Duodenal mucosa (tissue), 2 donors: ENCODE results near the gene SIGLEC12.
A peak's percentile ranks its signal among the peaks of the same experiment; 100 is the strongest.

Experiments used
- H3K27ac ChIP-seq: one replicate; pipeline ENCODE4 v1.7.0; 2013; ENCODE audit warnings: low read depth, low read length
- H3K27me3 ChIP-seq, 2 donors: one replicate each; pipeline ENCODE4 v1.7.0; 2013; ENCODE audit warnings: low read length in 2 of 2, control low read depth in 1 of 2; ENCODE audit not compliant: insufficient read depth in 2 of 2, control insufficient read depth in 1 of 2
- H3K36me3 ChIP-seq, 2 donors: one replicate each; pipeline ENCODE4 v1.7.0; 2013; ENCODE audit warnings: low read length in 2 of 2, control low read depth in 1 of 2; ENCODE audit not compliant: insufficient read depth in 2 of 2, control insufficient read depth in 1 of 2
- H3K4me1 ChIP-seq, 2 donors: one replicate each; pipeline ENCODE4 v1.7.0; 2013; ENCODE audit warnings: low read length in 2 of 2, control low read depth in 1 of 2; ENCODE audit not compliant: insufficient read depth in 2 of 2, control insufficient read depth in 1 of 2
- H3K4me3 ChIP-seq, 2 donors: one replicate each; pipeline ENCODE4 v1.7.0; 2013; ENCODE audit warnings: low read length in 2 of 2, low read depth in 1 of 2
- H3K9ac ChIP-seq, 2 donors: one replicate each; pipeline ENCODE4 v1.7.0; 2013; ENCODE audit warnings: low read length in 2 of 2, low read depth in 1 of 2
- H3K9me3 ChIP-seq, 2 donors: one replicate each; pipeline ENCODE4 v1.7.0; 2013; ENCODE audit warnings: low read length in 2 of 2, control low read depth in 1 of 2; ENCODE audit not compliant: control insufficient read depth in 1 of 2

The SIGLEC12 gene

DNA sequence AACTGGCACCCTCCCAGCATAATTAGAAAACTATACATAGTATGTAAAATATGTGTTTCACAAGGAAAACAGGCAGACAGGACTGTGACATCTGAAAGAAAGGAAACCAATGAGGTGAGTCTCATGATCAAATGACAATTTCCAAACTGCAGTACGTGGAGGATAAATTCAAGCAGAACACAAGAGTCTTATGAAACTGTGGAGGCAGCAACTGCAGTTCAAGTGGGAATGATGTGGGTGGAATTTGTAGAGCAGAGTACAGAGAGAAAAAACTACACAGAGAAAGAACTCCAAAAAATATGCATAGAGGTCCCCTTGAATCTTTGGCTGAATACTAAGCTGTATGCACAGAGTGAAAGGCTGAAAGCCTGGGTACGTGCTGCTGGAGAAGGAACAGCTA is 20.2 kb upstream of the SIGLEC12 start:
- Histone ChIP-seq H3K27me3 (peaks cover 0 to 3% of the 10 kb centered on the region in 2 donors), H3K27ac (no peak overlapping the region), H3K9ac (no peak overlapping the region), H3K4me1 (no peaks in the 10 kb centered on the region), H3K36me3 (no peaks in the 10 kb centered on the region), H3K4me3 (no peak overlapping the region), H3K9me3 (no peaks in the 10 kb centered on the region)

DNA sequence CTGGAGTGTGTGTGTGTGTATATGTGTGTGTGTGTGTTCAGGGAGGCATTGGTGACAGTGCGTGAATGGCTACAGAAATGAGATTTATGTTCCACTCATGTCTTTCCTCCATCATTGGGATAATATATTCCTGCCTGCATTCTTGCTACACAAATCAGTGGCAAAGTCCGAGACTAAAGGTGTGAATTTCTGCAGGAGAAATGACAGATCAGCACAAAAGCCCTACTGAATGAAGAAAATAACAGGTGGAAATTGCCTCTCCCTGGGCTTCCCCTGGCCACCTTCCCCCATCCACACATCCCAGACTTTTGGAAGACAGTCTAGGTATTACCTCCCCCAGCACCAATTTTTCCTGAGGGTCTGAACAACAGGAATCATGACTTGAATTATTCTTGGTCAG is 19.8 kb upstream of the SIGLEC12 start:
- H3K27me3 ChIP-seq, result peaks cover 0 to 3% of the 10 kb centered on the region in 2 donors
- no peak overlapping the region for H3K4me3 ChIP-seq
- no peaks in the 10 kb centered on the region for H3K36me3 ChIP-seq
- H3K9ac ChIP-seq, result no peak overlapping the region
- no peaks in the 10 kb centered on the region for H3K4me1 ChIP-seq
- H3K9me3 ChIP-seq, result no peaks in the 10 kb centered on the region
- H3K27ac ChIP-seq, result no peak overlapping the region

GRCh38 chr19:51520728-51521127 is 19.1 kb upstream of the SIGLEC12 start:
- Histone ChIP-seq H3K27me3 (peaks cover 0 to 3% of the 10 kb centered on the region in 2 donors), H3K27ac (no peak overlapping the region), H3K4me1 (no peaks in the 10 kb centered on the region), H3K9ac (no peak overlapping the region), H3K36me3 (no peaks in the 10 kb centered on the region), H3K4me3 (no peak overlapping the region), H3K9me3 (no peaks in the 10 kb centered on the region)

GRCh38 chr19:51514866-51515481 is 13.4 kb upstream of the SIGLEC12 start:
- Histone ChIP-seq H3K9ac (no peak overlapping the region), H3K36me3 (no peaks in the 10 kb centered on the region)

DNA sequence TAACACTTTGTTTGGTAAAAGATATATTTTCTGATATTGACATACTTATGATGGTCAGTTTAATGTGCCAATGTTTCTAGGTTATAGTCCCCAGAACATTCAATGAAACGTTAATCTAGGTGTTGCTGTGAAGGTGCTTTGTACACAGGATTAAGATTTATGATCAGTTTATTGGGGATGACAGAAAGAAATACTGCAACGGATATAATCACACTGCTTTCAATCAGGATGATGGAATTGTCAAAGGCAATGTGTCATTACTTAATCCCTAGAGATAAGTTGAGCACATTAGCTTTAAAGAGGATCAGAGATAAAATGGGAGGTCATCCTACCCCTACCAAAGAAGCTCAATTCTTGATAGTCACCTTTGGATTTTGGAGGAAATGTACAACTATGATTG is 12.4 kb upstream of the SIGLEC12 start:
- no peak overlapping the region for H3K4me3 ChIP-seq
- H3K9ac ChIP-seq, result no peak overlapping the region
- no peak overlapping the region for H3K27ac ChIP-seq
- H3K9me3 ChIP-seq, result no peaks in the 10 kb centered on the region
- no peaks in the 10 kb centered on the region for H3K36me3 ChIP-seq
- H3K4me1 ChIP-seq, result no peaks in the 10 kb centered on the region
- H3K27me3 ChIP-seq, result no peaks in the 10 kb centered on the region

More at GRCh38 chr19:51514866-51515481, 13.4 kb upstream of the SIGLEC12 start:
- H3K9me3 ChIP-seq, result no peaks in the 10 kb centered on the region
- H3K4me3 ChIP-seq, result no peak overlapping the region
- no peaks in the 10 kb centered on the region for H3K27me3 ChIP-seq
- H3K4me1 ChIP-seq, result no peaks in the 10 kb centered on the region
- no peak overlapping the region for H3K27ac ChIP-seq

DNA sequence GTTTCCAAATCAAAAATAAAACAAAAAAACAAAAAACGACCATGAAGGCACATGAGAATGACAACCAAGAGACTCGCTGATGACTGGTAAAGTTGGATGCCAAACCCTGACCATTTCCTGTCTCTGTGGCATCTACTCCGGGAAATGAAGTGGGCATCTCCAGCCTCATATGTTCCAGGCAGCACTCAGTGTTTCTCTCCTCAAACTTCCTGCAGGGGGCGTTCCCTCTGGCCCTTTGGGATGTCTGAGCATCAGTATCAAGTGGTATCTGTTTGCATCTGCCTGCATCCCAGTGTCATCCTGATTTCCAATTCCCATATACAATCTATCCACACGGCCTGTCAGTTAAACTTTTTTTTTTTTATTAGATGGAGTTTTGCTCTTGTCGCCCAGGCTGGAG is 9.8 kb upstream of the SIGLEC12 start:
- Histone ChIP-seq H3K36me3 (no peaks in the 10 kb centered on the region), H3K4me1 (peaks cover 13% of the 10 kb centered on the region in 2 donors), H3K27ac (no peak overlapping the region), H3K9me3 (no peaks in the 10 kb centered on the region), H3K4me3 (no peak overlapping the region), H3K9ac (no peak overlapping the region), H3K27me3 (no peaks in the 10 kb centered on the region)

DNA sequence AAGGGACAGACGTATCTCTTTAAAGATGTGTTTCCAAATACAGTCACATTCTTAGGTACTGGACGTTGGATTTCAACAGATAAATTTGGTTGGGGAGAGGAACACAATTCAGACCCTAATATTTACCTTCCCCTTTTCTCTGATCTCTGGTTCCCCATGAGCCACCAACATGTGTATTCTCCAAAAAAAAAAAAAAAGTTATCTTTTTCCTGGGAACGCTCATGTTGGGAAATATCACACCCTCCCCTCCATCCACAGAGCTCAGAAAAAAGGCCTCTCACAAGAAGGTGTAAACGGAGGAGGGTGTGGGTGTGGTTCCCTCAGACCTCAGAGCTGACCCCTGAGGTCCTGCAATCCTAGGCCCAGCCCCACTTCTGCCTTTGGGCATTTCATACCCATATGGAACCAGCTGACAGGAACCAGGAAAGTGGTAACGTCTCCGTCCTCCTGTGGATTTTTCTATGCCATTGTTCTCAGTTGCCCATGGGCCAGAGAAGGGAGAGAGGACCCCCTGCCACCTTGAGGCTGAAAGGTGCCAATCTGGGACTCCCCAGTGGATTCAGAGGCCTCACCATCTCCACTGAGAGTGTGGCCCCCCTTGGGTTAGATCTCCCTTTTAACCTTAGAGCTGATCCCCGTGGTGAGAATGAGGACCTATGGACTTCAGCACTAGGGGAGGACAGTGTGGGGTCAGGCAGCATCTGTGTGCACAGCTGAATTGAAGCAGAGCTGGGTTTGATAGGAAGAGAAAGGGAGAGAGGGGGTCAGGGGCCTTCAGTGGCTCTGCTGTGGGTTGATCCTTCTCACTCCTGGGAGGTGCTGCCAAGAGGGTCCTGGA is 8.4 kb upstream of the SIGLEC12 start:
- Histone ChIP-seq H3K4me1 (peaks cover 16 to 19% of the 10 kb centered on the region in 2 donors), H3K27ac (no peak overlapping the region), H3K9me3 (no peaks in the 10 kb centered on the region), H3K36me3 (no peaks in the 10 kb centered on the region), H3K9ac (no peak overlapping the region), H3K4me3 (no peak overlapping the region), H3K27me3 (no peaks in the 10 kb centered on the region)

DNA sequence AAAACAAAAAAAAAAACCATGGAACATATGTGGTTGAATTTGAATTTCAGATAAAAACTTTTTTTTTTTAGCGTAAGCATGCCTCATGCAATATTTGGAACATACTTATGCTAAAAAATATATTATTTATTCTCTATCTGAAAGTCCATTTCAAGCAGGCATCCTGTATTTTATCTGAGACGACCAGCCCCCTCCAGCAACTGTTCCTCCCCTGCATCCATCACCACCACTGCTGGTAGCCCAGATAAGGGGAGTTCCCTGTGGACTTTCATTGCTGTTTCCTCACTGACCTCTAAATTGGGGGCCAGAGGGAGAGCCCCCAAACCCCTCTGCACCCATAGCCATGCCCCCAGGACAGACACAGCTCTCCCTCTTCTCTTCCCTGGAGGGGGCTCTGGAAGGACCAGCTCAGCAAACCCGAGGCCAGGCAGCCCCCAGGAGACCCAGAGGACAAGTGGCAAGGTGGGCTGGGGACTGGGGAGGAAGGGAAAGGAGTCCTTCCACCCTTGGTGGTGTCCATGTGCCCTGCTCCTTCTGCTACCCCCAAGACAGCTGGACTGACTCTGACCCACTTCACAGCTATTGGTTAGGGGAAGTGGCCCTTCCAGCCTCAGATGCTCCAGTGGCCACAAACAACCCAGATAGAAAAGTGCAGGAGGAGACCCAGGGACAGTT is 6.6 kb upstream of the SIGLEC12 start:
- no peak overlapping the region for H3K4me3 ChIP-seq
- peaks cover 16 to 19% of the 10 kb centered on the region in 2 donors for H3K4me1 ChIP-seq
- H3K27ac ChIP-seq, result no peak overlapping the region
- no peaks in the 10 kb centered on the region for H3K27me3 ChIP-seq
- no peaks in the 10 kb centered on the region for H3K36me3 ChIP-seq
- H3K9ac ChIP-seq, result no peak overlapping the region
- no peaks in the 10 kb centered on the region for H3K9me3 ChIP-seq

DNA sequence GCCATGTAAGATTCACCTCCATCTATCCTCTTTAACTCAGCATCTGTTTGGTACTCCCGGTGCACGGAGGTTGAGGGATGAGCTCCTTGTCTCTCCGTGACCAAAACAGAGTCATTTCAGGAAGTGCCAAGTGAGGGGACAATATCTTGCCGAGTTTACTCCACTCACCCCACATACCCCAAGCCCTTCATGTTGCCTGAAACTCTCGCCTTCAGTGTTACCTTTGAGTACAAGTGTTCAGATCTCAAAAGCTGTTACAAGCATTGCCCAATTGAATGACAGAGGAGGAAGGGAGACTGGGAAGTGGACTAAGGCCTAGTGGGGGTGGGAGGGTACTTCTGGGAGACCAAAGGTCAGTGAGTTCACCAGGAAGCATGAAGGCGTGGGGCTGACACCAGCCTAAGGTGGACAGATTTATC is 6.0 kb upstream of the SIGLEC12 start:
- no peaks in the 10 kb centered on the region for H3K27me3 ChIP-seq
- no peaks in the 10 kb centered on the region for H3K36me3 ChIP-seq
- H3K4me3 ChIP-seq, result no peak overlapping the region
- no peak overlapping the region for H3K9ac ChIP-seq
- H3K27ac ChIP-seq, result peak overlapping the region; percentile 30
- peaks cover 16 to 19% of the 10 kb centered on the region in 2 donors for H3K4me1 ChIP-seq
- H3K9me3 ChIP-seq, result no peaks in the 10 kb centered on the region

DNA sequence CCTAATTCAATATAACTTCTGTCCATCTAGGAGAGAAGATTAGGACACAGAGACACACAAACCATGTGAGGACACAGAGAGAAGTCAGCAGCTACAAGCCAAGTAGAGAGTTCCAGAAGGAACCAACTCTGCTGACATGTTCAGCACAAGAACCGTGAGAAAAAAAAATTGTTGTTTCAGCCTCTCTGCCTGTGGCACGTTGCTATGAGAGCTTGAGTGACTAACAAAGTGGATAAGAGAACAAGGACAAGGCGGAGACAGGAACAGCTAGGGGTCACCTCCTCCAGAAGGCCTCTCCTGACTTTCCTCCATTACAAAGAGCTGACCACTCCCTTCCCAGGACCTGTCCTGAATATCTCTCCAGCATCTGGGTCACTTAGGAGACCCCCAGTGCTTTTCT is 5.6 kb upstream of the SIGLEC12 start:
- no peaks in the 10 kb centered on the region for H3K9me3 ChIP-seq
- H3K4me1 ChIP-seq, result peaks cover 16 to 19% of the 10 kb centered on the region in 2 donors
- no peak overlapping the region for H3K9ac ChIP-seq
- H3K27ac ChIP-seq, result no peak overlapping the region
- no peaks in the 10 kb centered on the region for H3K36me3 ChIP-seq
- no peak overlapping the region for H3K4me3 ChIP-seq
- H3K27me3 ChIP-seq, result no peaks in the 10 kb centered on the region
